Endometrial microvascular endothelial cells (primary cell): ENCODE measurements around the gene FAIM2. TPM values are rescaled to one million over a fixed set of nuclear protein-coding genes. Genes with fewer than 3 reads are reported as not detected.
"Not testable (repeated sequence)": the region's sequence is repeated elsewhere in the genome, so short reads cannot be mapped to it uniquely, and the experiment has no call there.

Experiments used
- in situ Hi-C: cut with HindIII; loops from 2 replicates; pipeline ENCODE4 v1.10.0; 2017; ENCODE audit warnings: low sequenced_read_pairs, low pct_unique_long_range_greater_than_20kb; ENCODE audit errors: inconsistent ontology term
- total RNA-seq: library from RNA; depleted of rRNA; stranded (reverse); fragments of >200 nt; gene quantifications from one replicate; pipeline ENCODE4 v1.2.3, GENCODE V29; 2015; ENCODE audit errors: inconsistent ontology term

FAIM2 gene
- total RNA-seq, 1 donor from 2014 or later = not detected

DNA sequence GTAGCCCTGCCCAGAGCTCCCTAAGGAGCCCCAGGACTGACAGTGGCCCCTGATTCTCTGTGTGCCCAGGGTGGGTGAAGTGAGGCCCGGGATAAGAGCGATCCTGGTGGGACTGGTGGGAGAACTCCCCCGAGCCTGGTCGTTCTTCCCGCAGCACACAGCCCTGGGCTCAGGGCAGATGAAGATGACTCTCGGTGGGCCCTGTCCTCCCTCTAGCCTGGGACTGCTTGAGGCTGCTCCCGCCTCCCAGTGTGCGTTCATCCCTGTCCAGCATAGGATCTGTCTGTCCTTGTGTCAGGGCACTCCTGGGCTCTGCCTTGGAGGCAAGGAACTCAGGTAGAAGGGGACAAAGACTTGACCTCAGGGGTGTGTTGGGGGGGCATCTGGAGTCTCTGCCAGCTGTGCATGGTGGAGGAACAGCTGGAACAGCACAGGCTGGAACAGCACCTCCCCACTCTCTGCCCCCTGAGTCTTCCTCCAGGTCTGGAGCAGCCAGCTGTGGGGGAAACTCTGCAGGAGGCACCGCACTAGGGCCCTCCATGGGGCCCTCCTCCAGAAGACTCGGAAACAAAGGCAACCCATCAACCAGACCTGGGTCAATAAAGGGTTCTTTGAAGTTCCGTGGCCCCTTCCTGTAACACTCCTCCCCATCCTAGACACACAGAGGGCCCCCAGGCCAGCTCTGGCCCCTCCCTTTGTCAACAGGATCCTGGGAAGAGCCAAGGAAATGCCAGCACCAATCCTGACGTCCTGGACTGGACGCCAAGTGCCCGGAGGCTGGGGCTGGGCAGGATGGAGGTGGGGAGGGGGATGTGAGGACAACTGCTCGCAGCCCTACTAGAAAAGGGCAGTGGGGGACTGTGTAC is 15.9 kb downstream of the FAIM2 start:
- in situ Hi-C loops = no loop called here

- in situ Hi-C loops = no loop called here
These were observed 16.6 kb downstream of the FAIM2 start for GRCh38 chr12:49887091-49887490.

DNA sequence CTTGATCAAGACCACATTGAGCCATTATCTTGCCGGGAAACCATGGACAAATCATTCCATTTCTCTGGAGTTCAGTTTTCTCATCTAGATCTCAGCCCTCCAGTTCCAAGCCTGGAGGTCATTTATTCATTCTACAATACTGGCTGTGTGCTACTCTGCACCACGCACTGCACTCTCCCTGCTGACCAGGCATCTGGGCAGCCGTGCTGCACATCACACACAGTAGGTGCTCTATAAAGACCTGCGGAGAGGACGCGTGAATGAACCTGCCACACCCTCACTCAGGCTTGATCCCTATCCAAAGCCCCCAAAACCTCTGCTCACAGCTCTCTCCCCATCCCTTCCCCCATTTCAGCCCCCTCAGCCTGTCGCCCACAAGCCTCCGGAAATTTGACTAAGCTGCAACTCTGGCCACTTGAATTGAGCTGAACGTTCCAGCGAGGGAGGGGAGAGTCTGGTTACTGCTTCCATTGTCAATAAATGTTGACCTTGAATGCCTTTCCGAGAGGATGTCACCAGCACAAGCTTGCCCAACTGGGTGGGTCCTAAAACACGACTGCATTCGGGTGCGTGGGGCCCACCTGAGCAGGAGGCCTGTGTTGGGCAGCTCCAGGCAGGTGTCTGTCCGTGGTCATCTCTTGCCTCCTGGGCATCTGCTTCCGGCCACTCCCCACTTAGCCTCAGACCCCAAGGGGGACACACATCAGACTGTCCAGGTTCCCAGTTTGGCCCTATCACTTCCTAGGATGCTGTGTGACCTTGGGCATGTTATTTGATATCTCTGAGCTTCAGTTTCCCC is 17.8 kb downstream of the FAIM2 start:
- in situ Hi-C loops = no loop called here

DNA sequence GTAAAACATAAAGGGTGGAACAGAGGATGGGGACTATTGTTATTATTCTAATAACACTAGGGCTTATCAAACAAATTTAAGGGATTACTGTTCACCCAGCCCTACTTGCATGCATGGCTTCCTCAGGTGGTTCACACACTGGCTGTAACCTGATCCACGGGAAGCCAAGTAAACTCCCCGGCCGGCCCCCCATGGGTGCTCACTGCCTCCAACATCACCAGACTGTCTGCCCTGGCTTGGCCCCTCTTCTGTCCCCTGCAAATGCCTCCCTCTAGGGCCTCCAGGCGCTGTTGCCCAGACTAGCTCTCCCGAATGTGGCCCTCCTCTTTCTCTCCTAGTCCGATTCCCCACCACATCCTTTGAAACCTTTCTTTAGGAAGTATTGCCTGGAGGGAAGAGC is 18.6 kb downstream of the FAIM2 start:
- in situ Hi-C loops = no loop called here

DNA sequence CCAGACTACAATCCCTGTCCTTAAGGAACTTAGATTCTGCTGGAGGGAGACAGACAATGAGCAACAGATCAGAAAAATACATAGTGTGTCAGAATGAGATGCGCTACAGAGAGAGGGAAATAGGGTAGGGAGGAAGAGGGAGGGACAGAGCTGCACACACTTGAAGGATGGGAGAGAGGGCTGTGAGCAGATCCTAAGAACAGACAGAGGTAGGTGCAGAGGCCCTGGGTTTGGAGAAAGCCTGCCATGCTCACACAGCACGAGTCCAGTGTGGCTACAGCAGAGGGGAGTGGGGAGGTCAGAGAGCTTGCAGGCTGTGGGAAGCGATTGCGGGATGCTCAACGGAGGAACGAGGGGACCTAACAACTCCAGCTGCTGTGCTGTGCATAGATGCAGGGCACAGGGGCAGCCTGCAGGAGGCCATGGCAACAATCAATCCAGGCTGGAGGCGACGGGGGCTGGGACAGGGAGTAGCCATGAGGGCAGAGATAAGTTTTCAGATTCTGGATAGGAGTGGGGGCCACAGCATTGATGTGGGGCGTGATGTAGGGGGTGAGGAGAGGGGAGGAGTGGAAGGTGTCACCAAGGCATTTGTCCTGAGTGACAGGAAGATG is 20.7 kb downstream of the FAIM2 start:
- in situ Hi-C loops = no loop called here

- in situ Hi-C loops = no loop called here
These were observed 21.4 kb downstream of the FAIM2 start for GRCh38 chr12:49882248-49882850.

GRCh38 chr12:49881415-49882247 is 22.1 kb downstream of the FAIM2 start:
- in situ Hi-C loops = no loop called here

DNA sequence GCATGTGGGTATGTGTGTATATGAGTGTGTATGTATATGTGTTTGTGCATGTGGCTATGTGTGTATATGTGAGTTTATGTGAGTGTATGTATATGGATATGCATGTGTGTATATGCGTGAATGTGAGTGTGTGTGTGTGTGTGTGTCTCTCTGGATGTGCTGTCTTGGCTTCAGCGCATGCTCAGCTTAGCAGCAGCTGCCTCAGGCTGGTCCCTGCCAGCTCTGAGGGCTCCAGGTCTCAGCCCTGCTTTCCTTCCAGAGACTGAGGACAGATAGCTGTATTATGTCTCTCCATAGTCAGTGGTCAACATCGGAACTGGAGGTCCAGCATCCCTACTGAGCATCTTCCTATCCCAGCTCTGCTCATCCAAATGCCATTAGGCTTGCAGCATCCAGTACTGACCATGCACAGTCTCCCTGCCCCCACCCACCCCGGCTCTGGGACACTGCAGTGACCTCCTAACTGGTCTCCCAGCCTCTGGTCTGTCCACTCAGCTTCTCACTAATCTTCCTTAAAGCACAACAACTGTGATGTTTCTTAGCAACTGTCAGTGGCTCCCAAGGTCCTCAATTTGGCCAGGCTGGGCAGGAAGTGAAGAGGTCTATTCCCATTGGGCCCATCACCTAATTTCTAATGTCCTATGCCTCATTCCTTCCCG is 22.8 kb downstream of the FAIM2 start:
- in situ Hi-C loops = no loop called here

DNA sequence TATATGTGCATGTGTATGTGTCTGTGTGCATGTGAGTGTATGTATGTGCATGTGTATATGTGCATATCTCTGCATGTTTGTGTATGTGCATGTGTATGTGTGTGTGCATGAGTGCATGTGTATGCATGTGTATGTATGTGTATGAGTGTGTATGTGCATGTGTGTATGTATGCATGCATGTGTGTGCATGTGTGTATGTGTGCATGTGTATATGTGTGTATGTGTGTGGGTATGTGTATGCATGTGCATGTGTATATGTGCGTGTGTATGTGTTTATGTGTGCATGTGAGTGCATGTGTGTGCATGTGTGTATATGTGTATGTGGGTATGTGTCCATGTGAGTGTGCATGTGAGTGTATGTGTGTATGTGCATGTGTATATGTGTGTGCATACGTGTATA is 24.6 kb downstream of the FAIM2 start:
- in situ Hi-C loops = not testable (repeated sequence)

GRCh38 chr12:49878021-49878420 is 25.7 kb downstream of the FAIM2 start:
- in situ Hi-C loops = no loop called here

- in situ Hi-C loops = no loop called here
These were observed 26.6 kb downstream of the FAIM2 start for GRCh38 chr12:49877066-49877465.

DNA sequence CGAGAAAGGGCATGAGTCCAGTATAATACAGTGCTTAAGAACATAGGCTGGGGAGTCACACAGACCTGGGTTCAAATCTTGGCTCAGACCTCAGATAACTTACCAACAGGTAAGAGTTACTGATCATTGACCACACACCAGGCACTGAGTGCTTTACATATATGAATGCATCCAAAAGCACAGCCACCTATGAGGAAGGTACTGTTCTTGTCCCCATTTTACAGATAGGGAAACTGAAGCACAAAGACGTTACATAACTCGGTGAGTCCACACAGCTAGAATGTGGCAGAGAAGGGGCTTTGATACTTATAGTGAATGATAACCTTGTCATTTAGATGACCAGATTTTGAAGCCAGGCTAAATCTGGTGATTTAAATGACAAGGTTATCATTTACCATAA is 27.6 kb downstream of the FAIM2 start:
- in situ Hi-C loops = no loop called here

- in situ Hi-C loops = no loop called here
These were observed 28.5 kb downstream of the FAIM2 start for GRCh38 chr12:49875115-49875720.

DNA sequence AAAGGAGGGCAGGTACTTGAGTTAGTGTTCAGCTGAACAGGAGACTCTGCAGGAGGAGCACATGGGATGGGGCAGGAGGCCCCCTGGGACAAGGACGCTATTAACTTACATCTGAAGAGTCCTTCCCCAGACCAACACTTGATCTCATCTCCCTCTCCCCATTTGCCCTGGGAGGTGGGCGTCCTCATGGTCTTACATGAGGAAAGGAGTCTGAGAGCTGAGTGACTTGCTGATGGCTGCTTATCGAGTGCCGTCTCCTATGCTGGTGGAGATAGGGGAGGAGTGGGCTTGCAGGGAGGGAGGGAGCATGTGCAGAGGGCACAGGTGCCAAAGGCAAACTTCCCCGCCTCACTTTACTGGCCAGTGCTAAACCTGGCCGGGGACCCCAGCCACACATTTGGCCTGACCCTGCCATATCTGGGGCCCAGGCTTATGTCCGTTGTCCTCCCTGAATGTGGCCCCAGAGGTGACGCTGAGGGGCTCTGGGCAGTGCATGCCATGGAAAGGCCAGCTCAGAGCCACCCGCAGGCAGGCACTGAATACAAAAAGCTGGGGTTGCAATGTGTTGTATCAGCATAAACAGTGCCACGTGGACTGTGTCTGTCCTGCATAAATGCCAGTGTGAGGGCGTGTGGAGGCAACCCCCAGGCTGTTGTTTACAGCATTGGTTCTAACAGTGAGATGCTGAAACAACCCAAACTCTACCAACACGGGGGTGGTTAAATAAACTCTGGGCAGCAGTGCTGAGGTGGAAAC is 29.4 kb downstream of the FAIM2 start:
- in situ Hi-C loops = no loop called here

DNA sequence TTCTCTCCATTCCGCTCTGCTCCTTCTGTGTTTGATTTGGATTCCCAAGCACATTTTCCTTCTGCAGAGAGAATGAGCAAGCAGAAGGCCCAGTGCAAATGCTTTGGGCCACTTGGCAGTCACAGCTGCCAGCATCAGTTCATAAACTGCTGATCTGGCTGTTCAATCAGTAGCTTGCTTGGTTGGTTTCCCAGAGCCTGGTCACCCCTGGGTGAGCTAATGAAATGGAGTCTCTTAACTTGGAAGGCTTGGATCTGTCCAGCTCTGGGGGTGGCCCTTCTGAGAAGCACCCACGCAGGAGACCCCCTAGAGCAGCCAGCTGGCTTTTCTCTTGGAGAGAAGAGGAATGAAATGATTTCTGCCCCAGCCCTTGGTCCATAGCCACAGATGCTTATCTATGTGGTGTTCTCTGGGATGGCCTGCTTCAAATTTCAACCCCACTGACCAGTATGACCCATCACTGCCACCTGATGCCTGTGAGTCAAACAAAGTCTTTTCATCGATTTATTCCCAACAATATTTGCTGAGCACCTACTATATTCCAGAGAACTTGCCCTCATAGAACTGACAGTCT is 30.3 kb downstream of the FAIM2 start:
- in situ Hi-C loops = no loop called here

GRCh38 chr12:49872781-49873181 is 30.9 kb downstream of the FAIM2 start:
- in situ Hi-C loops = no loop called here

- in situ Hi-C loops = no loop called here
These were observed 31.3 kb downstream of the FAIM2 start for GRCh38 chr12:49872381-49872780.
